Osteocyte (in vitro differentiated cells): Measurements from ENCODE around the gene SLC35E1. TPM values are rescaled to one million over a fixed set of nuclear protein-coding genes. Genes with fewer than 3 reads are reported as not detected.

Experiments
- DNase-seq: peaks from one replicate; pipeline ENCODE4 v3.0.0; 2021; ENCODE audit warnings: mixed read lengths; ENCODE audit not compliant: unreplicated experiment; ENCODE audit errors: extremely low spot score
- H3K27ac Mint-ChIP-seq: one replicate; pipeline ENCODE4 v1.8.0; 2021; ENCODE audit warnings: mild to moderate bottlenecking, mixed read lengths; ENCODE audit not compliant: unreplicated experiment
- H3K27me3 Mint-ChIP-seq: one replicate; pipeline ENCODE4 v1.8.0; 2021; ENCODE audit warnings: mixed read lengths; ENCODE audit not compliant: unreplicated experiment
- H3K36me3 Mint-ChIP-seq: one replicate; pipeline ENCODE4 v1.8.0; 2021; ENCODE audit warnings: mixed read lengths; ENCODE audit not compliant: unreplicated experiment
- H3K4me1 Mint-ChIP-seq: one replicate; pipeline ENCODE4 v1.8.0; 2021; ENCODE audit warnings: mixed read lengths; ENCODE audit not compliant: unreplicated experiment
- H3K4me3 Mint-ChIP-seq: one replicate; pipeline ENCODE4 v1.8.0; 2021; ENCODE audit warnings: mild to moderate bottlenecking, moderate library complexity, mixed read lengths; ENCODE audit not compliant: unreplicated experiment
- H3K9me3 Mint-ChIP-seq: one replicate; pipeline ENCODE4 v1.8.0; 2021; ENCODE audit warnings: mixed read lengths; ENCODE audit not compliant: unreplicated experiment
- total RNA-seq: library from RNA; stranded (reverse); gene quantifications from 2 replicates; pipeline ENCODE4 v1.2.1, GENCODE V29; 2021
- TF ChIP-seq, protein P1 (sequence below): fragments of 200-600 bp; sonication (generic); IDR thresholded peaks from 2 replicates; pipeline ENCODE4 v1.5.0; 2021; ENCODE audit warnings: antibody characterized with exemption, mild to moderate bottlenecking, moderate library complexity

The SLC35E1 gene
- total RNA-seq, 1 donor from 2014 or later = 55.5 TPM

DNA sequence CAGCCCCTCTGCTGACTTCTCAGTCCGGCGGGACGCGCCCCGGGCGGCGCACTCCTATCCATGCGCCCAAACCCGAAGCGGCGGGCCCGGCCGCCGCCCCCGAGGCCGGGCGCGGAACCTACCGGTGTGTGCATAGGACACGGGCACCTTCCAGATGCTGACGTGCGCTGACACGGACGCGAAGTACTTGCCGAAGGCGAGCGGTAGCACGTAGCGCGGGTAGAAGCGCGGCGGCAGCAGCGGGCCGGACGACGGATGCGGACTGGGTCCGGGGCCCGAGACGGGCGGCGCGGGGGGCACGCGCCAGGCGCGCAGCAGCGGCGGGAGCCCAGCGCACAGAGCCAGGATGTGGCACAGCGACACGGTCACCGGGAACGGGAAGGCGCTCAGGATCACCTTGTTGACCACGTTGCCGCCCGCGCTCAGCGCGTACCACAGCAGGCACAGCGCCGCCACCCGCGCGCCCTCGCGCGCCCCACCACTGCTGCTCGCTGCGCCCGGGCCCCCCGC is 338 bp downstream of the SLC35E1 start:
- Mint-ChIP-seq H3K9me3 (no peaks in the 10 kb centered on the region), H3K27me3 (no peaks in the 10 kb centered on the region), H3K27ac (peak overlapping the region; percentile 71), H3K4me1 (peaks cover 45% of the 10 kb centered on the region), H3K4me3 (peak overlapping the region; percentile 85), H3K36me3 (peaks cover 13% of the 10 kb centered on the region)
- TF ChIP-seq, protein P1, sequence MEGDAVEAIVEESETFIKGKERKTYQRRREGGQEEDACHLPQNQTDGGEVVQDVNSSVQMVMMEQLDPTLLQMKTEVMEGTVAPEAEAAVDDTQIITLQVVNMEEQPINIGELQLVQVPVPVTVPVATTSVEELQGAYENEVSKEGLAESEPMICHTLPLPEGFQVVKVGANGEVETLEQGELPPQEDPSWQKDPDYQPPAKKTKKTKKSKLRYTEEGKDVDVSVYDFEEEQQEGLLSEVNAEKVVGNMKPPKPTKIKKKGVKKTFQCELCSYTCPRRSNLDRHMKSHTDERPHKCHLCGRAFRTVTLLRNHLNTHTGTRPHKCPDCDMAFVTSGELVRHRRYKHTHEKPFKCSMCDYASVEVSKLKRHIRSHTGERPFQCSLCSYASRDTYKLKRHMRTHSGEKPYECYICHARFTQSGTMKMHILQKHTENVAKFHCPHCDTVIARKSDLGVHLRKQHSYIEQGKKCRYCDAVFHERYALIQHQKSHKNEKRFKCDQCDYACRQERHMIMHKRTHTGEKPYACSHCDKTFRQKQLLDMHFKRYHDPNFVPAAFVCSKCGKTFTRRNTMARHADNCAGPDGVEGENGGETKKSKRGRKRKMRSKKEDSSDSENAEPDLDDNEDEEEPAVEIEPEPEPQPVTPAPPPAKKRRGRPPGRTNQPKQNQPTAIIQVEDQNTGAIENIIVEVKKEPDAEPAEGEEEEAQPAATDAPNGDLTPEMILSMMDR = no peak
- DNase-seq = no peak

DNA sequence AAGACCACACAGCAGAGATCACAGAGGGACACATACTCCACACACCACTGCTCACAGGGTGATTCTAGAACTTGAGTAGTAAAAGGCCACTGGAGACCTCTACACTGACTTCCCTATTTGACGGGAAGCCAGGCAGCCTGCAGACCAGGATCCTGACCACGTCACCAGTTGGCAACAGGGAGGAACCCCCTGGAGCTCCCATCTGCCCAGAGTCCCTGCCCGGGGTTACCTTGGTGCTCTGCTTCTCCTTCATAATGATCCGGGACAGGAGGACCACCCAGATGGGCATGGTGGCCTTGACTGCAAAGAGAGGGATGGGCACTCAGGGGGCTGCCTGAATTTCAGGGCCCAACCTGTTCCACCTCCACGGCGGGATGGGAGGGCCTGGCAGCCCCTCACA is 932 bp downstream of the SLC35E1 start:
- H3K4me1 Mint-ChIP-seq = peaks cover 45% of the 10 kb centered on the region
- no peaks in the 10 kb centered on the region for H3K9me3 Mint-ChIP-seq
- no peak for DNase-seq
- peak overlapping the region; percentile 85 for H3K4me3 Mint-ChIP-seq
- H3K27me3 Mint-ChIP-seq = no peaks in the 10 kb centered on the region
- TF ChIP-seq, protein P1 = no peak
- peak overlapping the region; percentile 71 for H3K27ac Mint-ChIP-seq
- peaks cover 17% of the 10 kb centered on the region for H3K36me3 Mint-ChIP-seq

DNA sequence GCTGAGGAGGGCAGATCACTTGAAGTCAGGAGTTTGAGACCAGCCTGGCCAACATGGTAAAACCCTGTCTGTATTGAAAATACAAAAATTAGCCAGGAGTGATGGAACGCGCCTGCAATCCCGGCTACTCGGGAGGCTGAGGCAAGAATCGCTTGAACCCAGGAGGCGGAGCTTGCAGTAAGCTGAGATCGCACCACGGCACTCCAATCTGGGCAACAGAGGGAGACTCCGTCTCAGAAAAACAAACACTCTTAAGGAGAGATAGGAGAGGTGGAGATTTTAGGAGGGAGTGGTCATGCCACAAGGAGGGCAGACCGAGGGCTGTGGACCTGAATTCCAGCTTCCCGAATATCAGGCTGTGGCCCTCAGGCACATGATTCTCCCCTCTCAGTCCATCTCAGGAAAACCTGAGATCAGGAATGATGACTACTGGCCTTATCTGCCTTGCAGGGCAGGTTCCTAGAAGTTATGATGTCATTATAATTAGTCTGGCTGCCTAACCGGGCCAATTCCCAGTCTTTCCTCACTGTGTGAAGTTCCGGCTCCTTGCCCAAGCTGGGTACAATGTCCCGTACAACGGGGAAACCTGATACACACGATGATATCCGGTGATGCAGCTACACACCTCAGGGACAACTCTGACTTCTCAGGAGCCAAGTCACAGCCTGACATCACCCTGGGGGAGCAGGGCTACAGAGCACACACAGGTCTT is 2.5 kb downstream of the SLC35E1 start:
- H3K9me3 Mint-ChIP-seq = no peaks in the 10 kb centered on the region
- no peak overlapping the region for H3K27ac Mint-ChIP-seq
- H3K27me3 Mint-ChIP-seq = no peaks in the 10 kb centered on the region
- H3K4me1 Mint-ChIP-seq = peaks cover 45% of the 10 kb centered on the region
- DNase-seq = no peak
- H3K36me3 Mint-ChIP-seq = peaks cover 18% of the 10 kb centered on the region
- peak overlapping the region; percentile 85 for H3K4me3 Mint-ChIP-seq
- TF ChIP-seq, protein P1 = no peak

DNA sequence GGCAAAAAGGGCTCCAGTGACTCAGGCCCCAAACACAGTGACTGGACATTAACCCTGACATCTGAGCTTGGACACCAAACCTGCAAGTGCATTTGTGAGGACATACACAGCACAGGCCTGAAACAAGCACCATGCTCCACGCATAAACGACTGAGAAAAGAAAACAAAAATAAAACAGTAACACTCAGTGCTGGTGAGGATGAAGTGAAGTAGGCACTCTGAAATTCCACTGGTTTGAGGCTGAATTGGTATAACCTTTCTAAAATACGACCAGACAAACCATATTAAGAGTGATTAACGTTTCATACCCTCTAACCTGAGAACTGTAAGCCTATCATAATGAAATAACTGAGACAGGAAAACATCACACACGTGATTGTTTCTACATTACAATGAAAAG is 5.5 kb downstream of the SLC35E1 start:
- Mint-ChIP-seq H3K4me1 (peaks cover 25% of the 10 kb centered on the region), H3K4me3 (no peak overlapping the region)

DNA sequence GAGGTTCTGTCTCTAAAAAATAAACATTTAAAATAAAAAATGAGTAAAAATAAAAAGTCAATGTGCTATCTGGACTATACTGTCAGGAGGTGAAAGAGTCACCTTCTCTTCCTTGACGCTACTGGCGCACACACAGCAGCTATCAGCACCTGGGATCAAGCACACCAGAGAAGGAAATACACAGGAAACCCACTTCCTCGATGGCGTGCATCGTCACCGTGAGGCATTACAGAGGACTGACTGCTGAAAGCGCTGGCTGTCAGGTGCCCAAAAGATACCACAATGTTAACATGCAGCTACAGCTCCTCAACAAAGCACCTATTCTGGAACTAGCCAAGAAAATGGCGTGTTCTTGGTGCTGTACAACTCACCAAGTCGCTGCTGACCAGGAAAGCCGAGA is 6.1 kb downstream of the SLC35E1 start:
- TF ChIP-seq, protein P1 = no peak
- H3K4me3 Mint-ChIP-seq = no peak overlapping the region
- peaks cover 35% of the 10 kb centered on the region for H3K36me3 Mint-ChIP-seq
- no peaks in the 10 kb centered on the region for H3K9me3 Mint-ChIP-seq
- H3K4me1 Mint-ChIP-seq = peaks cover 20% of the 10 kb centered on the region
- DNase-seq = no peak
- H3K27me3 Mint-ChIP-seq = no peaks in the 10 kb centered on the region
- no peak overlapping the region for H3K27ac Mint-ChIP-seq

More for the DNA sequence above, 5.5 kb downstream of the SLC35E1 start:
- H3K36me3 Mint-ChIP-seq = peaks cover 32% of the 10 kb centered on the region
- no peaks in the 10 kb centered on the region for H3K9me3 Mint-ChIP-seq
- H3K27ac Mint-ChIP-seq = no peak overlapping the region
- H3K27me3 Mint-ChIP-seq = no peaks in the 10 kb centered on the region
- DNase-seq = no peak
- TF ChIP-seq, protein P1 = no peak
